Thoracic aorta endothelial cell (primary cell): ENCODE data around the gene POP4. TPM values are rescaled to one million over a fixed set of nuclear protein-coding genes. Genes with fewer than 3 reads are reported as not detected.

Experiments used
- total RNA-seq: library from RNA; depleted of rRNA; stranded (reverse); fragments of >200 nt; gene quantifications from 2 replicates; pipeline ENCODE4 v1.2.3, GENCODE V29; 2012

The POP4 gene, protein sequence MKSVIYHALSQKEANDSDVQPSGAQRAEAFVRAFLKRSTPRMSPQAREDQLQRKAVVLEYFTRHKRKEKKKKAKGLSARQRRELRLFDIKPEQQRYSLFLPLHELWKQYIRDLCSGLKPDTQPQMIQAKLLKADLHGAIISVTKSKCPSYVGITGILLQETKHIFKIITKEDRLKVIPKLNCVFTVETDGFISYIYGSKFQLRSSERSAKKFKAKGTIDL
- total RNA-seq: 86.8 and 88.3 TPM in 2 replicates

DNA sequence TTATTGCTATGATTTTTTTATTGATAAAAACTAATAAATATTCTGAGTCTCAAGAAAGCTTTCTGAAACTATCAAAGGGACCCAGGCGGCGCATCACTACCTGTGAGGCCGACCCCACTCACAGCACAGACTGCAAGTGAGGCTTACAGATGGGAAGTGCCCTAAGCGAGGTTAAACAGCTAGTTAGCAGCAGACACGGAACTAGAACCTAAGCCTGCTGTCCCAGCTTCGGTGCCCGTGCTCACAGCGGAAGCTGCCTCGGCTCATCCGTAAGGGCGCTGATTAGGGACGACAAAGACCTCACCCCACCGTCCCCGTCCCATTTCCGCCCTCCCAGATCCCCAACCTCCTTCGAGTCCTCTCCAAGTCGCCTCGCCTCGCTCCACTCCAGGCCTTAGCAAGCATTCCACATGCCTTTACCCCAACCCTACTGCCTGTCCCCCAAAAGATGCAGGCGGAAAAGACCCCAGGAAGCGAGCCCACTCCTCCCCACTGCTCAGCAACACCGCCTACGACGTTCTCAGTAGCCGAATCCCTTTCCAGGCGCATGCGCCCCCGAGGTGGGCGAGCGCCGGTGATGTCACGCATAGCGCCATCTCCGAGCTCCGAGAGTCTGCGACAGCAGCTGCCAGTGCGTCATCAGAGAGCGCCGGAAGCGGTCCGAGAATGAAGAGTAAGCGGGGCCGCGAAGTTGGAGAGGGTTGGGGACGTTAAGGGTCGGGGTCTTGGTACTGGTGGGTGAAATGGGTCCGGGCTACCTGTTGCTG is at the start of gene POP4:
Gene POP4, plus strand, starts transcription at position 631 of the 767 bp plus-strand sequence. Its CDS starts 36 bp downstream, at position 667.

GRCh38 chr19:29665215-29665825 is 59.2 kb downstream of the POP4 start, which contains the start of gene PLEKHF1:
TSS of gene PLEKHF1 (plus strand) at chr19:29665461. CDS start at chr19:29673840, 8,379 bp downstream.

Other genes with a start within 250 kb of the POP4 start
- gene VSTM2B, start 80.3 kb upstream of the POP4 start, total RNA-seq: not detected in 2 replicates
- gene PLEKHF1, start 59.2 kb downstream of the POP4 start, total RNA-seq: 6.6 and 12.3 TPM in 2 replicates
- gene C19orf12, start 109.0 kb downstream of the POP4 start, total RNA-seq: 18.0 and 20.2 TPM in 2 replicates
- gene CCNE1, start 205.7 kb downstream of the POP4 start, total RNA-seq: 7.0 and 8.5 TPM in 2 replicates